Measurements from ENCODE around the gene EIF3I. TPM values are rescaled to one million over a fixed set of nuclear protein-coding genes. Genes with fewer than 3 reads are reported as not detected.

Gene EIF3I
- total and polyA plus RNA-seq, 2 of the 8 experiments (the other 6 are each of a cell fraction or from before 2014, with no cell fraction given): 247 to 346 TPM

DNA sequence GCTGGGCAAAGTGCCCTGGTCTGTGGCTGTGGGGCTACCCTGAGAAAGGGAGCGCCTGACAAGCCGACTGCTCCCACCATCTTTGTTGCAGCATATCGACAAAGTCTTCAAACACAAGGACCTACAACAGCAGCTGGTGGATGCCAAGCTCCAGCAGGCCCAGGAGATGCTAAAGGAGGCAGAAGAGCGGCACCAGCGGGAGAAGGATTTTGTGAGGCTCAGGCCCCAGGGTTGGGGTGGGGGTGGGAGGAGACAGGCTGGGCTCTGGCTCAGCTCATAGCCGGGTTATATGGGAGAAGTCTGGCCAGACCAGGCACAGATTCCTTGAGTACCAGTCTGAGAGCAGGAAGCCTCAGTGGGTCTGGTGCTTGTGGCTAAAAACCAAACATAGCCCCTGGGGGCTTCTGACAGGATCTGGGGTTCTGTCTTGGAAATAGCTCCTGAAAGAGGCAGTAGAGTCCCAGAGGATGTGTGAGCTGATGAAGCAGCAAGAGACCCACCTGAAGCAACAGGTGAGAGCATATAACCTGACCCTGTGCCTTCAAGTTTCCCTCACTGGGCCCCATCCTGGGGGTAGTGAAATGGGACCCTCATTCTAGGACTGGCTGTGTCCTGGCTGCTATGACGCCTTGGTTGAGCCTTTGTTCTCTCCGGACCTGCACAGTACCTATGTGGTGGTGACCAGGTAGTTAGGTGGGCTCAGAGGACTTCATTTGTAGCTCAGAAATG, 29.8 kb upstream of the EIF3I start:
- 81% methylated on average over 8 of the region's 8 CpGs; no CpG with 5 or more reads in 1 of the 2 experiments for WGBS, 2 experiments (ENCODE audit: extremely low coverage in 1 of 2, insufficient coverage in 1 of 2, insufficient read length in 1 of 2, insufficient replicate concordance in 2 of 2, low coverage in 1 of 2, low lambda C conversion rate in 2 of 2, missing lambda C conversion rate in 1 of 2)
- Histone ChIP-seq H2BK120ac (replicated peaks; ENCODE audit: low read depth, low read length) (no peak overlapping the region), H2BK20ac (ENCODE audit: low read length) (no peak overlapping the region), H2BK15ac (ENCODE audit: low read length) (no peak overlapping the region), H3K4ac (replicated peaks; ENCODE audit: insufficient read length, low read depth, low read length) (no peak overlapping the region), H4K5ac (ENCODE audit: insufficient read length, low read depth, low read length) (no peak overlapping the region), H4K20me1 (replicated peaks in 1 of 2; ENCODE audit: control insufficient read depth in 1 of 2, insufficient read depth in 2 of 2, low read length in 2 of 2) (peaks cover 13 to 14% of the 10 kb centered on the region in 2 experiments), H3K79me2 (ENCODE audit: control insufficient read depth in 1 of 2, insufficient read depth in 2 of 2, low read length in 2 of 2) (no peaks in the 10 kb centered on the region), H2BK12ac (ENCODE audit: low read depth, low read length) (no peak overlapping the region), H4K91ac (replicated peaks; ENCODE audit: insufficient read length, low read length) (no peak overlapping the region), H3K36me3 (ENCODE audit: control insufficient read depth in 2 of 4, insufficient read depth in 4 of 4, low read length in 3 of 4) (peaks cover 60 to 98% (median 90%) of the 10 kb centered on the region in 4 experiments), H3K27ac (ENCODE audit: low read depth, low read length) (no peak overlapping the region), H3K79me1 (ENCODE audit: low read depth, low read length) (0 out of 2 replicates have a peak, but pooled peaks cover 3% of the 10 kb centered on the region), H3K18ac (ENCODE audit: extremely low read depth, low read length) (no peak overlapping the region), H3K9ac (replicated peaks in 1 of 4; ENCODE audit: extremely low read depth in 1 of 4, low read depth in 3 of 4, low read length in 3 of 4) (no peak overlapping the region), H2AK5ac (ENCODE audit: low read depth, low read length) (no peak overlapping the region), H3K4me3 (ENCODE audit: extremely low read depth in 1 of 4, insufficient read depth in 2 of 4, low read depth in 3 of 4, low read length in 4 of 4) (no peak overlapping the region), H3K23me2 (ENCODE audit: low read depth, low read length) (no peaks in the 10 kb centered on the region), H3K23ac (ENCODE audit: insufficient read length) (no peak overlapping the region), H3K9me3 (ENCODE audit: insufficient read depth in 2 of 2, low read depth in 1 of 2, low read length in 1 of 2) (no peaks in the 10 kb centered on the region), H3K27me3 (replicated peaks in 1 of 4; ENCODE audit: control insufficient read depth in 3 of 4, extremely low read depth in 1 of 4, insufficient read depth in 3 of 4, low read length in 3 of 4) (no peaks in the 10 kb centered on the region), H3K4me1 (replicated peaks in 1 of 4; ENCODE audit: control insufficient read depth in 3 of 4, insufficient read depth in 4 of 4, low read length in 3 of 4) (no peaks in the 10 kb centered on the region), H3K56ac (replicated peaks; ENCODE audit: insufficient read length, low read depth, low read length) (no peak overlapping the region), H3K14ac (ENCODE audit: insufficient read length) (no peak overlapping the region), H2BK5ac (ENCODE audit: low read depth, low read length) (peak overlapping the region; percentile 28; the same call in 1 of the 2 replicates), H3K4me2 (ENCODE audit: insufficient read depth in 1 of 2, low read depth in 2 of 2, low read length in 2 of 2) (no peak overlapping the region), H2AFZ (ENCODE audit: low read length) (no peak overlapping the region), H4K8ac (ENCODE audit: extremely low read depth, insufficient read depth, low read length) (no peak overlapping the region)
- DNase-seq (ENCODE audit: low read depth in 1 of 2, low spot score in 2 of 2) (no peak), FAIRE-seq (no peak)
- ChIA-PET POLR2A (ENCODE audit: partially characterized antibody) (interaction anchor here (0.6 to 21.3 kb wide), 7 partner anchors 4 to 275 kb away, joined by 3 to 332 read pairs (median 5); partner anchors contain the start of genes CCDC28B, DCDC2B, IQCC and MARCKSL1), CTCF (ENCODE audit: partially characterized antibody) (interaction anchor here (0.6 to 2.5 kb wide), 9 partner anchors 8 to 124 kb away, joined by 3 to 6 read pairs (median 4); partner anchors contain the start of gene CCDC28B)
- TF ChIP-seq SAP30 (IDR thresholded peaks at IDR 0.05; ENCODE audit: insufficient read depth, insufficient replicate concordance, low read length) (no peak), RXRA (IDR thresholded peaks at IDR 0.05; ENCODE audit: insufficient read depth, low read depth, low read length) (no peak), ASH2L (IDR thresholded peaks at IDR 0.05; ENCODE audit: low read length) (no peak)
- TF ChIP-seq, protein P1, sequence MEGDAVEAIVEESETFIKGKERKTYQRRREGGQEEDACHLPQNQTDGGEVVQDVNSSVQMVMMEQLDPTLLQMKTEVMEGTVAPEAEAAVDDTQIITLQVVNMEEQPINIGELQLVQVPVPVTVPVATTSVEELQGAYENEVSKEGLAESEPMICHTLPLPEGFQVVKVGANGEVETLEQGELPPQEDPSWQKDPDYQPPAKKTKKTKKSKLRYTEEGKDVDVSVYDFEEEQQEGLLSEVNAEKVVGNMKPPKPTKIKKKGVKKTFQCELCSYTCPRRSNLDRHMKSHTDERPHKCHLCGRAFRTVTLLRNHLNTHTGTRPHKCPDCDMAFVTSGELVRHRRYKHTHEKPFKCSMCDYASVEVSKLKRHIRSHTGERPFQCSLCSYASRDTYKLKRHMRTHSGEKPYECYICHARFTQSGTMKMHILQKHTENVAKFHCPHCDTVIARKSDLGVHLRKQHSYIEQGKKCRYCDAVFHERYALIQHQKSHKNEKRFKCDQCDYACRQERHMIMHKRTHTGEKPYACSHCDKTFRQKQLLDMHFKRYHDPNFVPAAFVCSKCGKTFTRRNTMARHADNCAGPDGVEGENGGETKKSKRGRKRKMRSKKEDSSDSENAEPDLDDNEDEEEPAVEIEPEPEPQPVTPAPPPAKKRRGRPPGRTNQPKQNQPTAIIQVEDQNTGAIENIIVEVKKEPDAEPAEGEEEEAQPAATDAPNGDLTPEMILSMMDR (IDR thresholded peaks at IDR 0.05; ENCODE audit: control extremely low read depth in 1 of 3, insufficient read depth in 1 of 3, low read depth in 1 of 3, low read length in 3 of 3): no peak
